GM04504 (cell line): Measurements from ENCODE around the gene APC2.

ENCODE experiments used
- DNase-seq: peaks from one replicate; pipeline ENCODE4 v3.0.0-alpha.2; 2012; ENCODE audit warnings: low read depth

Gene APC2

GRCh38 chr19:1446713-1447481 is 3.0 kb upstream of the APC2 start:
- DNase-seq, result no peak

- no peak for DNase-seq
Observed at GRCh38 chr19:1447504-1447903, 2.4 kb upstream of the APC2 start.

- no peak for DNase-seq
Observed at GRCh38 chr19:1447944-1448343, 2.0 kb upstream of the APC2 start.

- DNase-seq, result no peak
Observed at GRCh38 chr19:1450735-1451731, 1.1 kb downstream of the APC2 start.

GRCh38 chr19:1451916-1452801 is 2.2 kb downstream of the APC2 start:
- DNase-seq, result no peak

GRCh38 chr19:1452802-1453524 is 3.0 kb downstream of the APC2 start:
- DNase-seq, result no peak

- no peak for DNase-seq
Observed at GRCh38 chr19:1453525-1454364, 3.8 kb downstream of the APC2 start.

GRCh38 chr19:1455002-1455335 is 5.0 kb downstream of the APC2 start:
- no peak for DNase-seq

GRCh38 chr19:1455336-1456120 is 5.6 kb downstream of the APC2 start:
- DNase-seq, result no peak

GRCh38 chr19:1456121-1456900 is 6.4 kb downstream of the APC2 start:
- no peak for DNase-seq

GRCh38 chr19:1457031-1457739 is 7.3 kb downstream of the APC2 start:
- DNase-seq, result no peak

- no peak for DNase-seq
Observed at GRCh38 chr19:1457892-1458291, 8.0 kb downstream of the APC2 start.

- no peak for DNase-seq
Observed at GRCh38 chr19:1459479-1459878, 9.6 kb downstream of the APC2 start.

GRCh38 chr19:1460033-1460995 is 10.4 kb downstream of the APC2 start:
- no peak for DNase-seq

- DNase-seq, result no peak
Observed at GRCh38 chr19:1461862-1462261, 11.9 kb downstream of the APC2 start.

GRCh38 chr19:1465191-1466016 is 15.5 kb downstream of the APC2 start:
- no peak for DNase-seq
